Panc1 (cell line): Measurements from ENCODE around the gene HCAR2.

Experiments used
- TF ChIP-seq, protein P1 (sequence below): fragments of 450-650 bp; IDR thresholded peaks from 2 replicates; pipeline ENCODE4 v1.5.1; 2017; ENCODE audit warnings: mild to moderate bottlenecking
- TF ChIP-seq, protein P2 (sequence below), 2 experiments: IDR thresholded peaks; 2 replicates each; pipeline ENCODE4 v1.6.1; 2011 to 2012; ENCODE audit warnings: low read depth in 2 of 2, control low read depth in 1 of 2, low read length in 1 of 2, mild to moderate bottlenecking in 1 of 2, moderate library complexity in 1 of 2; ENCODE audit not compliant: insufficient read depth in 1 of 2

DNA sequence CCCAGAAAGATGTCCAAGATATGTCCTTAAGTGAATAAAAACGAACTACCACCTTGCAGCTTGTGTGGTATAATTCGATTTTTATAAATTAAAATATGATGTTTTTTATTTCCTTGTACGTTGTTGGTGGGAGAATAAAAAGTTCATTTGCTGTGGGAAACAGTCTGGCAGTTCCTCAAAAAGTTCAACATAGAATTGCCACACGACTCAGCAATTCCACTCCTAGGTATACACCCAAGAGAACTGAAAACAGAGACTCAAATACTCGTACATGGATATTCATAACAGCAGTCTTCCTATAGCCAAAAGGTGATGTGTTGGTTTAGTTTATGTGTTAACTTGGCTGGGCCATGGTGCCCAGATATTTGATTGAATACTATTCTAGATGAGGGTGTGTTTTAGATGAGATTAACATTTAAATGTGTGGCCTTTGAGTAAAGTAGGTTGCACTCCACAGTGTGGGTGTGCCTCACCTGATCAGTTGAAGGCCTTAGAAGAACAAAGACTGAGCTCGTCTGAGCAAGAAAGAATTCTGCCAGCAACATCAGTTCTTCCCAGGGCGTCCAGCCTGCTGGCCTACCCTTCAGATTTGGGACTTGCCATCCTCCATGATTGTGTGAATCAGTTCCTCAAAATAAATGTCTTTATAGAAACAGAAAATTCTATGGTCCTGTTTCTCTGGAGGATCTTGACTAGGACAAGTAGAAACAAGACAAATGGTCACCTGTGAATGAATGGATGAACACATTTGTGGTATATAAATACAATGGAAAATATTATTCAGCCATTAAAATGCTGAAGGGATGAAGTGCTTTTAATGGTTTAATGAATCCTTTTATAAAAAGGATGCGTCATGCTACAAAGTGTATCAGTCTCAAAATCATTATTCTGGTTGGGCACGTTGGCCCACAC, 44.3 kb upstream of the HCAR2 start:
- TF ChIP-seq, protein P1, sequence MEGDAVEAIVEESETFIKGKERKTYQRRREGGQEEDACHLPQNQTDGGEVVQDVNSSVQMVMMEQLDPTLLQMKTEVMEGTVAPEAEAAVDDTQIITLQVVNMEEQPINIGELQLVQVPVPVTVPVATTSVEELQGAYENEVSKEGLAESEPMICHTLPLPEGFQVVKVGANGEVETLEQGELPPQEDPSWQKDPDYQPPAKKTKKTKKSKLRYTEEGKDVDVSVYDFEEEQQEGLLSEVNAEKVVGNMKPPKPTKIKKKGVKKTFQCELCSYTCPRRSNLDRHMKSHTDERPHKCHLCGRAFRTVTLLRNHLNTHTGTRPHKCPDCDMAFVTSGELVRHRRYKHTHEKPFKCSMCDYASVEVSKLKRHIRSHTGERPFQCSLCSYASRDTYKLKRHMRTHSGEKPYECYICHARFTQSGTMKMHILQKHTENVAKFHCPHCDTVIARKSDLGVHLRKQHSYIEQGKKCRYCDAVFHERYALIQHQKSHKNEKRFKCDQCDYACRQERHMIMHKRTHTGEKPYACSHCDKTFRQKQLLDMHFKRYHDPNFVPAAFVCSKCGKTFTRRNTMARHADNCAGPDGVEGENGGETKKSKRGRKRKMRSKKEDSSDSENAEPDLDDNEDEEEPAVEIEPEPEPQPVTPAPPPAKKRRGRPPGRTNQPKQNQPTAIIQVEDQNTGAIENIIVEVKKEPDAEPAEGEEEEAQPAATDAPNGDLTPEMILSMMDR, result no peak
- TF ChIP-seq, protein P2, sequence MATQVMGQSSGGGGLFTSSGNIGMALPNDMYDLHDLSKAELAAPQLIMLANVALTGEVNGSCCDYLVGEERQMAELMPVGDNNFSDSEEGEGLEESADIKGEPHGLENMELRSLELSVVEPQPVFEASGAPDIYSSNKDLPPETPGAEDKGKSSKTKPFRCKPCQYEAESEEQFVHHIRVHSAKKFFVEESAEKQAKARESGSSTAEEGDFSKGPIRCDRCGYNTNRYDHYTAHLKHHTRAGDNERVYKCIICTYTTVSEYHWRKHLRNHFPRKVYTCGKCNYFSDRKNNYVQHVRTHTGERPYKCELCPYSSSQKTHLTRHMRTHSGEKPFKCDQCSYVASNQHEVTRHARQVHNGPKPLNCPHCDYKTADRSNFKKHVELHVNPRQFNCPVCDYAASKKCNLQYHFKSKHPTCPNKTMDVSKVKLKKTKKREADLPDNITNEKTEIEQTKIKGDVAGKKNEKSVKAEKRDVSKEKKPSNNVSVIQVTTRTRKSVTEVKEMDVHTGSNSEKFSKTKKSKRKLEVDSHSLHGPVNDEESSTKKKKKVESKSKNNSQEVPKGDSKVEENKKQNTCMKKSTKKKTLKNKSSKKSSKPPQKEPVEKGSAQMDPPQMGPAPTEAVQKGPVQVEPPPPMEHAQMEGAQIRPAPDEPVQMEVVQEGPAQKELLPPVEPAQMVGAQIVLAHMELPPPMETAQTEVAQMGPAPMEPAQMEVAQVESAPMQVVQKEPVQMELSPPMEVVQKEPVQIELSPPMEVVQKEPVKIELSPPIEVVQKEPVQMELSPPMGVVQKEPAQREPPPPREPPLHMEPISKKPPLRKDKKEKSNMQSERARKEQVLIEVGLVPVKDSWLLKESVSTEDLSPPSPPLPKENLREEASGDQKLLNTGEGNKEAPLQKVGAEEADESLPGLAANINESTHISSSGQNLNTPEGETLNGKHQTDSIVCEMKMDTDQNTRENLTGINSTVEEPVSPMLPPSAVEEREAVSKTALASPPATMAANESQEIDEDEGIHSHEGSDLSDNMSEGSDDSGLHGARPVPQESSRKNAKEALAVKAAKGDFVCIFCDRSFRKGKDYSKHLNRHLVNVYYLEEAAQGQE (IDR thresholded peaks at IDR 0.05; ENCODE audit: insufficient read depth in 1 of 2, low read depth in 2 of 2, low read length in 1 of 2), result no peak
